HG02938 (cell line): ENCODE measurements around the gene IL17RE.

Experiments used
- ATAC-seq: cut with Tn5 transposase; IDR thresholded peaks from one replicate; pipeline ENCODE4 v1.9.1; 2021; ENCODE audit warnings: mild to moderate bottlenecking, moderate library complexity; ENCODE audit not compliant: unreplicated experiment

The IL17RE gene

DNA sequence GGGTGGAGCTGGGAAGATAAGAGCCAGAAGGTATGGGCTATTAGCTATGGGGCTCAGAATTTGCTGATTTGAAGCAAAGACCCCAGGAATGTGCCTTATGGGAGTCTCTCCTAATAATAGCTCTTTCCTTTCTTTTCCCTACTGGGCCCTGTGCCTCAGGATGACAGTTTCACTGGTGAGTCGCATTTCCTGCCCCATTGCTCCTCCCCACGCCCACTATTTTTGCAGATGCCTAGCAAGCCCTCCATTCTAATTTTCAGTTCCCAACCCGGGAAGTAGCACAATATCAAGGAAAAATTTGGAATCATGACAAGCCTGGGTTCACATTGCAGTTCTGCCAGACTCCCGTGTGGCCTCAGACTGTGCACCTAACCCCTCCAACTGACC is 583 bp downstream of the IL17RE start:
- no peak for ATAC-seq

DNA sequence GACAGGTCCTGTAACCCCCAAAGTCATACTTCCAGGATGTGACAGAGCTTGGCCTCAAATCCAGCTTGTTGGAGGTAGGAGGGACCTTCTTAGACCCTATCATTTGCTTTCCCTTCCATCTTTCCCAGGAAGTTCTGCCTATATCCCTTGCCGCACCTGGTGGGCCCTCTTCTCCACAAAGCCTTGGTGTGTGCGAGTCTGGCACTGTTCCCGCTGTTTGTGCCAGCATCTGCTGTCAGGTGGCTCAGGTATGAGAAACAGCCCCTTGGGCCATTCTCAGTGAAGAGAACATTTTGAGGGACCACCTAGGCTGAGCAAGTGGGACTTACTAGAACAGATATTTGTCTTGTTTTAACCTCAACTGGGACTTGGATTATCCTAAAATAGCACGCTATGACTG is 1.3 kb downstream of the IL17RE start:
- ATAC-seq = no peak

DNA sequence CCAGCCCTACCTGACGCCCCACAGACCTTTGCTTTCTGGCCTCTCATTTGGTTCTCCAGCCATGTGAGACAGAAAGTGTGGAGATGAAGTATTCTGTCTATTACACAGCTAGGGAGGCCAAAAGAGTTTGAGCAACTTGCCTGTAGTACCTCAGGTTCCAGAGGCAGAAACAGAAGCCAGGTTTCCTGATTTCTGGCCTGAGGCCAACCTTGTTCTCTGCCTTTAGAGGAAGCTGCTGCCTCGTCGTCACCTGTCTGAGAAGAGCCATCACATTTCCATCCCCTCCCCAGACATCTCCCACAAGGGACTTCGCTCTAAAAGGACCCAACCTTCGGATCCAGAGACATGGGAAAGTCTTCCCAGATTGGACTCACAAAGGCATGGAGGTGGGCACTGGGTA is 3.8 kb downstream of the IL17RE start:
- no peak for ATAC-seq

DNA sequence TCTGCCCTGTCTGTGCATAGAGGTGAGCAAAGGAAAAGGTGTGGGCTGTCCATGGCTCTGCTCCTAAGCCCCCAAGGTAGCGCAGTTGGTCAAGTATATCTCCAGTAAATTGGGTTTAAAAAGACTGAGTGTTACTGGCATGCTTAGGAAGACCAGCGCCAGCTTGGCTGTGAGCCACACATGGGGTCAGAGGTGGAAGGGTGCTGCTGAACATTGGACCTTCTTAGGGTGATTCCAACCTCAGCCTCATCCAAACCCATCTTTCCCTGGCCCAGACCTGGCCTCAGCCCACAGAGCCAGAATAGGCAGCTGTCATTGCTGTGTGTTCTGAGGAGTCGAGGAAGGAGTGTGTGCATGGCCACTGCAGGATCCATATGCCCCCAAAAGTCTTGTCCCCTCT is 5.6 kb downstream of the IL17RE start:
- no peak for ATAC-seq

DNA sequence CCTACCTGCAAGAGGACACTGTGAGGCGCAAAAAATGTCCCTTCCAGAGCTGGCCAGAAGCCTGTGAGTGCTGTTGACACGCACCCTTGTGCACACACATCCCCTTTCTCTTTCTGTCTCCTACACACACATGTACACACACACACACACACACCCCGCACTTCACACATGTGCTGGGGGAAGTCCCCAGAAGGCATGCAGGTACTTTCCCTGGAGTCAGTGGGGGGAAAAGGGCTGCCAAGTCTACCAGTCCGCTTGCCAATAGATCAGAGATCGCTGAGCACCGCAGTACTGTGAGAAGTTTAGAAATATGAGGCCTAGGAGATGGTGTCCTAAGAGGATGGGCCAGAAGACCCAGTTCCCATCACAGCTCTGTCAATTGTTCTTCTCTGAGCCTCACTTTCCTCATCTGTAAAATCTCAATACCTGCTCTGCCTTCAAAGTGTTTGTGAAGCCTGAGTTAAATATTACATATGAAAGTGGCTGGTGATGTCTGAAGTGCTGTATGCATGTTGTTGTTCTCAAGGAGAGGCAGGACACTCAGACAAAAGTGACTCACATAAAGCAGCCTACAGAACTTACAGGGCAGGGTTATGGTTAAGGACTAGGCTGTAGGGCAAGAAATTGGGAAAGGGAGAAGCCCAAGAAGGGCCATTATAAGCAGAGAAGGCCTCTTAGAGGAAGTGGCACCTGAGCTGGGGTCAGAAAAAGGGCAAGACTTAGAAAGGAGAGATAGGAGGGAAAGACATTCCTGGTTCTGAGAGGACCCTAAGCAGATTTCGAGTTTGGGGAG is 6.8 kb downstream of the IL17RE start:
- ATAC-seq = no peak

DNA sequence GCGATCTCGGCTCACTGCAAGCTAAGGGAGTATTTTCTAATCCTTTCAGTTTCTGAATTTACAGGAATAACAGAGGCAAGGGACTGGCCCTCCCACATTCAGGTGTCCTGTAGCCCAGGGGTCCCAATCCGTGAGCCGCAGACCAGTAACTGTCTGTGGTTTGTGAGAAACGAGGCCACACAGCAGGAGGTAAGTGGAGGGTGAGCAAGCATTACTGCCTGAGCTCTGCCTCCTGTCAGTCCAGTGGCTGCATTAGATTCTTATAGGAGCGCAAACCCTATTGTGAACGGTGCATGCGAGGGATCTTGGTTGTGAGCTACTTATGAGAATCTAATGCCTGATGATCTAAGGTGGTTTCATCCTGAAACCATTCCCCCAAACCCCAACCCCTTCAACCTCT is 9.2 kb downstream of the IL17RE start:
- no peak for ATAC-seq

DNA sequence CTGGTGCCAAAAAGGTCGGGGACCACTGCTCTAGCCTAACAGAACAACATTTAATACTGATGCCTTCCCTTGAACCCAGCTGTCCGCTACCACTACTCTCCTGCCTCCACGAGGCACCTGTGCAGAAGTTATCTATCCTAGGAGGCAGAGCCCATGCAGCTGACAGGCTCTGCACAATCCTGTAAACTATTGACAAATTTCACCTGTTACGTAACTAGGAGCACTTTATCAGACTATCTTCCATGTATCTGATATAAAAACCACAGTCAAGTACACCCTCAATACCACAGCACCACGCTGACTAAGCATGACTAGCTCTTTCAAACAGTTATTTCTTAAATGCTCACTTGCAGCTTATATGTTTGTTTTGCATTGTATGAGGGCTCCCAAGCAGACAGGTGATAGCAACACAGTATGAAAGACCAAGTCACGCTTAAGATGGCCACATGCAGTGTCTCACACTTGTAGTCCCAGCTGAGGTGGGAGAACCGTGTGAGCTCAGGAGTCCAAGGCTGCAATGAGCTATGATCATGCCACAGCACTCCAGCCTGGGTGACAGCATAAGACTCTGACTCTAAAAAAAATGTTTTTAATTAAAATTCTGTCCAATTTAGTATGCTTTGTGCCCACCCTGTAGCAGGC is 9.8 kb downstream of the IL17RE start:
- no peak for ATAC-seq

DNA sequence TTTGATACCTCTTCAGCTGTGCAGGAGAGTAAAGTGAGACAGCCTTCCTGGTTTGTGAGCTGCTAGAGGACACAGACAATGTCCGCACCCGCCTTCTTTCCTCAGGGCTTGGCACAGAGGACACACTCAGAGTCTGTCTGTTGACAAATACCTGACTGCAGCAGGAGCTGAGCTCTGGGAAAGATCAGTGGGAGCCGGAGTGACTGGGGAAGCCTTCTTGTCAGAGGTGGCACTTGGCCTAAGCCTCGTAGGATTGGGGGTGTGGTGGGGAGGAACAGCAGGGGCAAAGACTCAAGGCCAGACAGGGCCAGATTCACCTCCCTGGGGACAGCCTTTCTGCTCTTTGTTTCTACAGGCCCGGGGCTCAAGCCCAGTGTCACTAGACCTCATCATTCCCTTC is 11.0 kb downstream of the IL17RE start:
- no peak for ATAC-seq

DNA sequence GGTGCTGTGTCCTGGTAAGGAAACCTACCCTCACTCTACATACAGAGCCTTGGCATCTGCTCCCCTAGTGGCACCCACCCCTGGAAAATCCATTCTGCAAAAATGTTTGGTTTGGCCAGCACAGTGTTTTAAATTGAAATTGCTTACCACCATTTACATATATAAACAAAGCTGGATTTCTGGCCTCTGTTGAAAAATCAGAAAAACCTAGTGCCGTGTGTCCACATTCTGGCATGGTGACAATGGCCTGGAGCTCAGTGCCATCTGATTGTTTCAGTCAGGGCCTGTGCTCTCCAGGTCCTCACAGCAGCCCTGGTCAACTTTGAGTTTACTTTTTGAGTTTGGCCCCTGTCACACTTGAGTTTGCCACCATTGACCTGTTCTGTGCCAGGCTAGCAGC is 11.4 kb downstream of the IL17RE start:
- ATAC-seq = no peak

DNA sequence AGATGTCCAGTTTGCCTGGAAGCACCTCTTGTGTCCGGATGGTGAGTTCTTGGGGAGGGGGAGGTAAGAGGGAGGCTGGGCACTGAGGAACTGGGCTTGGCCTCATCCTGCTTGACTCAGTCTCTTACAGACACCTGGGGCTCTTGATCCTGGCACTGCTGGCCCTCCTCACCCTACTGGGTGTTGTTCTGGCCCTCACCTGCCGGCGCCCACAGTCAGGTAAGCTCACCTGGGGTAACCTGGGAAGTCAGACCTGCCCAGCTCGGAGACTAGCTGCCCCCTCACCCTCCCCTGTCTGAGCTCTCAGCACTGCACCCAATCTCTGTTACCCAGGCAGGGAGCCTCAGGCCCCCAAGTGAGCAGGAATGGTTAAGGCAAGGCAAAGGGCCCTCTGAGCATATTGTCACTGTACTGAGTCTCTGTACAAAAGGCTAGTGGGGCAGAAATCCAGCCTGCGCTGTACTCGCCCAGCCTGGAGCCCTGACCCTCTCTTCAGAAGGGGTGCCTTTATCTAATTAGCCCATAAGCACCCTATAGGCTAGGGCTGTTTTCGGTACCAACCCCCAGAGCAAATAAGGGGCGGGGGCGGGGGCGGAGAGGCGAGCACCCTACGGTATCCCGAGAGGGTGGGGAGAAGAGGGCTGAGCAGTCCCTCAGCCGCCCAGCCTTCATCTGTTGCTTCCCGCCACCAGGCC is 12.1 kb downstream of the IL17RE start:
- no peak for ATAC-seq

DNA sequence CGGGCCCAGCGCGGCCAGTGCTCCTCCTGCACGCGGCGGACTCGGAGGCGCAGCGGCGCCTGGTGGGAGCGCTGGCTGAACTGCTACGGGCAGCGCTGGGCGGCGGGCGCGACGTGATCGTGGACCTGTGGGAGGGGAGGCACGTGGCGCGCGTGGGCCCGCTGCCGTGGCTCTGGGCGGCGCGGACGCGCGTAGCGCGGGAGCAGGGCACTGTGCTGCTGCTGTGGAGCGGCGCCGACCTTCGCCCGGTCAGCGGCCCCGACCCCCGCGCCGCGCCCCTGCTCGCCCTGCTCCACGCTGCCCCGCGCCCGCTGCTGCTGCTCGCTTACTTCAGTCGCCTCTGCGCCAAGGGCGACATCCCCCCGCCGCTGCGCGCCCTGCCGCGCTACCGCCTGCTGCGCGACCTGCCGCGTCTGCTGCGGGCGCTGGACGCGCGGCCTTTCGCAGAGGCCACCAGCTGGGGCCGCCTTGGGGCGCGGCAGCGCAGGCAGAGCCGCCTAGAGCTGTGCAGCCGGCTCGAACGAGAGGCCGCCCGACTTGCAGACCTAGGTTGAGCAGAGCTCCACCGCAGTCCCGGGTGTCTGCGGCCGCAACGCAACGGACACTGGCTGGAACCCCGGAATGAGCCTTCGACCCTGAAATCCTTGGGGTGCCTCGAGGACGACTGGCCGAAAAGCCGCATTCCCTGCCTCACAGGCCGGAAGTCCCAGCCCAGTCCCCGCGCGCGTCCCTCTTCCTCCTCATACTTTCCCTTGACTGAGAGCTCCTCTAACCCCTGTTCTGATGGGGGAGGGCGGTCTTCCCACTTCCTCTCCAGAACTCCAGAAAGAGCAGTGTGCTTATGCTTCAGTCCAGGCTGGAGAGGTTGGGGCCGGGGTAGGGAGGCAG is 12.8 kb downstream of the IL17RE start:
- no peak for ATAC-seq

DNA sequence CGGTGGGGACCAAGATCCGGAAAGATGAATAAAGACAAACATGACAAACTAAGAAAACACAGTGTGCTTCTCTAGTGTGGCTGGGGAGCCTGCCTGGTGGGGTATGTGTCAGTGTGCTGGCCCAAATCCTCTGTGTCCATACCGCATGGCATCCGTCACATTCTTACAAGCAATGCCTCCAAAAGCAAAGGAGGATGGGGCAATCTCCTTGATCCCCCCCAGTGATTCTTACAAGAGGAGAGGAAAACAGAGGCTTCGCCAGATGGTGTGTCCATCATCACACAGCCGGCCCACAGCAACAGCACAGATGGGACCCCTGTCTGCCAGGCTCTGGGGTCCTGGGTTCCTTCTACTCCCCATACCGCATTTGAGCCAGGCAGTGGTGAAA is 13.7 kb downstream of the IL17RE start:
- ATAC-seq = no peak

DNA sequence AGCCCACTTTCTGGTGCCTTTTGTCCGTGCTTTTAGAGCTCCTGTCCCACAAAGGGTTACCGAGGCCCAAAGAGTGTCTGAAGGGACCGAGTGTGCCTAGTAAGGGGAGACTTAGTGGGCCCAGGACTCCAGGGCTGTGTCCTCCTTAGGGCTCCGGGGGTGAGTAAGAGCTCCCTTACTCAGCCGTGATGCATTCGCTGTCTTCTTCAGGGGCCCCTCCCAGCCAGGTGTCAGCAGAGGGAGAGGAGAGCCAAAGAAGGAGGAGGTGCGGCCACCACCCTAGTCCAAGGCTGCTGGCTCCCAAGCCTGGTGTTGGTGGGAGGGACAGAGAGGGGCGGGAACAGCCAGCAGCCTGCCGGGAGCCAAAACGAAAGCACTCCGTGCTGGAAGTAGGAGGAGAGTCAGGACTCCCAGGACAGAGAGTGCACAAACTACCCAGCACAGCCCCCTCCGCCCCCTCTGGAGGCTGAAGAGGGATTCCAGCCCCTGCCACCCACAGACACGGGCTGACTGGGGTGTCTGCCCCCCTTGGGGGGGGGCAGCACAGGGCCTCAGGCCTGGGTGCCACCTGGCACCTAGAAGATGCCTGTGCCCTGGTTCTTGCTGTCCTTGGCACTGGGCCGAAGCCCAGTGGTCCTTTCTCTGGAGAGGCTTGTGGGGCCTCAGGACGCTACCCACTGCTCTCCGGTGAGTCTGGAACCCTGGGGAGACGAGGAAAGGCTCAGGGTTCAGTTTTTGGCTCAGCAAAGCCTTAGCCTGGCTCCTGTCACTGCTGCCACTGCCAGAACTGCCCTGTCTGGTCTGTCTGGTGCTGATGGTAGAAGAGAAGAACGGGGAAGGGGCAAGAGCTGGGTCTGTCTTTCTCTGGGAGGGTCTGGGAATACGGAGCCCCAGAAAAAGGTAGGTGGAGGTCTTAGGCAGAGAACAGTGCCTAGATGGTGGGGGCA is 14.4 kb downstream of the IL17RE start, which contains the start of gene IL17RC:
Gene IL17RC (plus strand): TSS at position 365 of the 947 bp plus-strand sequence. CDS start 218 bp downstream, at position 583.
- no peak for ATAC-seq

DNA sequence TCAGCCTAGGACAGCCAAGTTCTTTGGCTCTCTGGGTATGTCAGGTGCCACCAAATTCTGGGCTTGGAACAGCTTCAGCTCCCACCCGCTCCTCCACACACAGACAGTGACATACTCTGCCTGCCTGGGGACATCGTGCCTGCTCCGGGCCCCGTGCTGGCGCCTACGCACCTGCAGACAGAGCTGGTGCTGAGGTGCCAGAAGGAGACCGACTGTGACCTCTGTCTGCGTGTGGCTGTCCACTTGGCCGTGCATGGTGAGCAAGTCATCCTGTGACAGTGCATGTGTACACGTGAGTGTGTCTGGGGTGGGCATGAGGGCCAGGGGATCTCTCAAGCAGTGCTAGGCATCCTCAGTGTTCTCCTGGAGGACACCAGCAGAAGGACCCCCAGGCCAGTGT is 15.2 kb downstream of the IL17RE start:
- no peak for ATAC-seq

DNA sequence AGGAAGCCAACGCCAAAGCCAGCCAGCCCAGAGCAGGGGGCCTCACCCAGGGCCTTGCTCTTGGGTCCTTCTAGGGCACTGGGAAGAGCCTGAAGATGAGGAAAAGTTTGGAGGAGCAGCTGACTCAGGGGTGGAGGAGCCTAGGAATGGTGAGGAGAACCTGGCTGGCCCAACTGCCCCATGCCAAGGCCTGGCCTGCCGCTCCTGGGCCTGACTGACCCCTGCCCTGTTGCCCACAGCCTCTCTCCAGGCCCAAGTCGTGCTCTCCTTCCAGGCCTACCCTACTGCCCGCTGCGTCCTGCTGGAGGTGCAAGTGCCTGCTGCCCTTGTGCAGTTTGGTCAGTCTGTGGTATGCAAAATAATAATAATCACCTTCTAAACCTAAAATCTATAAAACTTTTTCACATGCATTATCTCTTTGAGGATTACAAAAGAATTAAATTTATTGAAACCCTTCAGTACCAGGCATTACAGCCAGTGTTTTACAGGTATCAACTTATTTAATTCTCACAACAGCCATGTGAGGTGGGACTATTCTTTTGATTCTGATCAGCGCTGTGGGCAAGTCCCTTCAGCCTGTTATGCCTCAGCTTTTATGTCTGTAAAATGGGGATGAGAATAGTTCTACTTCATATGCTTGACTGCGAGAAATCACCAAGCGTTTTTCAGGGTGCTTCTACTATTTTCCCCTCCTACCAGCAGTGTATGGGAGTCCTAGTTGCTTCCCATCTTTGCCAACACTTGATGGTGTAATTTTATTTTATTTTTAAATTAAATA is 15.8 kb downstream of the IL17RE start:
- no peak for ATAC-seq

DNA sequence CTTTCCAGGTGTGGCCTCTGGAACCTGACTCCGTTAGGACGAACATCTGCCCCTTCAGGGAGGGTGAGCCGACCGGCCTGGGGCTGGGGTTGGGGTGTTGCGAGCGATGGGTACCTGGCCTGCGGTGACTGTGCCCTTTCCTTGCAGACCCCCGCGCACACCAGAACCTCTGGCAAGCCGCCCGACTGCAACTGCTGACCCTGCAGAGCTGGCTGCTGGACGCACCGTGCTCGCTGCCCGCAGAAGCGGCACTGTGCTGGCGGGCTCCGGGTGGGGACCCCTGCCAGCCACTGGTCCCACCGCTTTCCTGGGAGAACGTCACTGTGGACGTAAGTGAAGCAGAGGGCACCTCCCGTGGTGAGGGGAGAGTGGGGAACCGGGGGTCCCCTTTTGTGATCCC is 25.5 kb downstream of the IL17RE start:
- no peak for ATAC-seq

DNA sequence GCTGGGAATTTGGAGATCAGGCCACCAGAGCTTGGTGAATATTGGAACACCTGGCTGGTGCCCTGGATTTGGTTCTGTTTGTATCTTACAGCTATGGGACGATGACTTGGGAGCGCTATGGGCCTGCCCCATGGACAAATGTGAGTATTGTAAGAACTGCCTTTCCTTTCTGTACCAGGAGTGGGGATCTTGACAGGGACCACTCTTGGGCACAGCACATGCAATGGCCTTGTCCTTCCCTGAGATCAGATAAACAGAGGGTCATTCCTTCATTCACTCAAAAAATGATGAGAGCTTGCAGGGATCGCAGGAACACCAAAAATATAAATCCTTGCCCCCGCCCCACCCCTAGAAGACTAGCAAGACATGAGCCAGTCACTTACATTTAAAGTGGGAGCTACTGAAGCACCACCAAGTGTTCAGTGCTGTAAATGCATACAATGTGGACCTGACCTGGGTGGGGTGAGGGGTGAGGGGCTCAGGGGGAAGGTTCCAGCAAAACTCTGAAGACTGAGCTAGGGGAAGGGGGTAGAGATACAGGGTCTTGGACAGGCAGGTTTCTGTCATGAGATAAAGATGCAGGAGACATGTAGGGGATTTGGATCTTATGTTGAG is 28.3 kb downstream of the IL17RE start:
- no peak for ATAC-seq

DNA sequence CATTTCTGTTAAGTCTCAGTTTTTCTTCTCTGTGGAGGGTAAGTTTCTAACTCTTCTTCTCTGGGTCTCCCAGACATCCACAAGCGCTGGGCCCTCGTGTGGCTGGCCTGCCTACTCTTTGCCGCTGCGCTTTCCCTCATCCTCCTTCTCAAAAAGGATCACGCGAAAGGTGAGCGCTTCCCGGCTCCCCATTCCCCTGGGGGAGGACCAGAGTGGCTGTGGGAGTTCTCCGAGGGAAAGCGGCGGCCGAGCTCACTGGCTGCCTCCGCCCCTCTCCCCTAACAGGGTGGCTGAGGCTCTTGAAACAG is 29.8 kb downstream of the IL17RE start:
- no peak for ATAC-seq
